ENCODE data around the gene LLGL2. TPM values are rescaled to one million over a fixed set of nuclear protein-coding genes. Genes with fewer than 3 reads are reported as not detected.
"Not testable (repeated sequence)": the region's sequence is repeated elsewhere in the genome, so short reads cannot be mapped to it uniquely, and the experiment has no call there.

The LLGL2 gene
- polyA plus RNA-seq, 3 donors from 2014 or later: 81.2 to 137 (median 84.4) TPM

GRCh38 chr17:75571885-75572215 is 46.4 kb downstream of the LLGL2 start:
- peaks cover 1 to 5% (median 2%) of the 10 kb centered on the region in 3 donors for H3K27me3 Mint-ChIP-seq (ENCODE audit: low read depth in 3 of 3)
- no peak overlapping the region for H3K4me3 Mint-ChIP-seq
- peaks cover 0 to 2% of the 10 kb centered on the region in 2 donors for H3K4me1 Mint-ChIP-seq
- DNase-seq: no peak
- no peaks in the 10 kb centered on the region for H3K9me3 Mint-ChIP-seq
- H3K27ac Mint-ChIP-seq: no peak overlapping the region
- H3K36me3 Mint-ChIP-seq: peaks cover under 1 to 8% (median 1%) of the 10 kb centered on the region in 3 donors

- Mint-ChIP-seq H3K27ac (no peak overlapping the region), H3K27me3 (ENCODE audit: low read depth in 3 of 3) (peaks cover 1 to 5% (median 2%) of the 10 kb centered on the region in 3 donors), H3K36me3 (peaks cover 0 to 8% (median 0%) of the 10 kb centered on the region in 3 donors), H3K4me3 (no peak overlapping the region), H3K4me1 (peaks cover 0 to 2% of the 10 kb centered on the region in 2 donors), H3K9me3 (no peaks in the 10 kb centered on the region)
- no peak for DNase-seq
Measured at GRCh38 chr17:75572713-75573539, 47.4 kb downstream of the LLGL2 start.

DNA sequence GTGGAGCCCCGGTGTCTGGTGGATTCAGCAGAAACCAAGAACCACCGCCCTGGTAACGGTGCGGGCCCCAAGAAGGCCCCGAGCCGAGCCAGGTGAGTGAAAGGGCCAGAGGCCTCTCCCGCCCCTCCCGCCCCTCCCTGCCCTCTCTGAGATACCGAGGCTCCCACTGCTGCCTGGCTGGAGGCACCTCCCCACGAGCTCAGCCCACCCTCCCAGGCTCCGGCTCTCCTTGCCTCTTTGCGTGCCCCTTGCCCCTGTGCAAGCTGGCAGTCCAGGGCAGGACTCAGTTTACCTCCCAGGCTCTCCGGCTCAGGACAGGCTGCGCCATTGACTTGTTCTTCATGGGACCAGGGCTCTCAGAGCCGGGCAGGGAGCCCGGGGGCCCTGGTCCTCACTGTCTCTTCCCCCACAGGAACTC is 48.1 kb downstream of the LLGL2 start:
- no peak for DNase-seq
- H3K36me3 Mint-ChIP-seq: peaks cover 0 to 8% (median 0%) of the 10 kb centered on the region in 3 donors
- H3K27ac Mint-ChIP-seq: peak overlapping the region in 1 of 6 donors; percentile 46
- H3K9me3 Mint-ChIP-seq: no peaks in the 10 kb centered on the region
- H3K4me3 Mint-ChIP-seq: no peak overlapping the region
- H3K4me1 Mint-ChIP-seq: peaks cover 0 to 2% of the 10 kb centered on the region in 2 donors
- H3K27me3 Mint-ChIP-seq (ENCODE audit: low read depth in 3 of 3): peaks cover 2 to 5% (median 2%) of the 10 kb centered on the region in 3 donors

DNA sequence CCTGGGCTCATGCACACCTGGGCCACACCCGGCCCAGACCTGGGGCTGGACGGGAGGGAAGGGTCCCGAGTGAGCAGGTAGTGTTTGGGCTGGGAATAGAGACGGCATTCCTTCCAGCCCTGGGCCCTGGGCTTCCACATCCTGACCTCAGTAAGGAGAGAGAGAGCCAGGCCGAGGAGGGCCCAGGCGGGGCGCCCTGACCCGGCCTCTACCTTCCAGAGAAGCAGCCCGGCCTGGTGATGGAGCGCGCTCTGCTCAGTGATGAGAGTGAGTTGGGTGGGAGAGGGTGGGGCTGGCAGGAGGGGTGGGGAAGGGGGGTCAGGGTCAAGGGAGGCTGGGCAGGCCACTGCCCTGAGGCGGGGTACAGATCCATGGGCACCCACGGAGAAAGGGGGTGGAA is 48.5 kb downstream of the LLGL2 start:
- no peak for DNase-seq
- H3K27ac Mint-ChIP-seq: no peak overlapping the region
- H3K9me3 Mint-ChIP-seq: no peaks in the 10 kb centered on the region
- no peak overlapping the region for H3K4me3 Mint-ChIP-seq
- H3K27me3 Mint-ChIP-seq (ENCODE audit: low read depth in 3 of 3): peaks cover 2 to 8% (median 6%) of the 10 kb centered on the region in 3 donors
- H3K4me1 Mint-ChIP-seq: peaks cover 0 to 2% of the 10 kb centered on the region in 2 donors
- H3K36me3 Mint-ChIP-seq: peaks cover 0 to 8% (median 0%) of the 10 kb centered on the region in 3 donors

DNA sequence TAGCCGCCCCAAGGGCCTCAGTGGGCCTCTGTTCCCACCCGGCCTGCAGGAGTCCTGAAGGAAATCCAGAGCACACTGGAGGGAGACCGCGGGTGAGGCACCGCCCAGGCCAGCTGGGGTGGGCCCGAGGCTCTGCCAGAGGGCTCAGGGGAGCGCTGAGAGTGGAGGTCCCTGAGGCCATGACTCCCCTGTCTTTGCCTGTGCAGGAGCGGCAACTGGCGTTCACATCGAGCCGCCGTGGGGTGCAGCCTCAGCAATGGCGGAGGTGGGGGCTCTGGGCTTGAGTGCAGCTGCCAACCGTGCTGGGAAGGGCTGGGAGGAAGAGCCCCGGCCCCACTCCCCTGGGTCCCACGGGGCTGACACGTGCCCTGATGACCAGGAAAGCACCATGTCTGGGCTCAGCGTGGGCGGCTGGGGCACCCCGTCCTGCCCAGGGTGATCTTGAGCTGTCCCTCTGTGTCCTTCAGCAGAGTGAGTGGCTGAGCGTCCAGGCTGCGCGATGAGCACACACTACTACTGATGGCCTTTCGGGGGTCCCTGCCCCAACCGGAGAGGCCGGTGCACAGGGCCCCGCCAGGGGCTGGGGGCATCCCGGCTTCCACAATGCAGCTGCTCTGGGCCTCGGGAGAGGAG is 49.0 kb downstream of the LLGL2 start:
- H3K9me3 Mint-ChIP-seq: no peaks in the 10 kb centered on the region
- H3K4me1 Mint-ChIP-seq: peaks cover 0 to 2% of the 10 kb centered on the region in 2 donors
- H3K4me3 Mint-ChIP-seq: no peak overlapping the region
- peaks cover 2 to 6% (median 6%) of the 10 kb centered on the region in 3 donors for H3K27me3 Mint-ChIP-seq (ENCODE audit: low read depth in 3 of 3)
- H3K27ac Mint-ChIP-seq: no peak overlapping the region
- H3K36me3 Mint-ChIP-seq: peaks cover 0 to 8% (median 0%) of the 10 kb centered on the region in 3 donors
- DNase-seq: no peak

- no peak for DNase-seq
- Mint-ChIP-seq H3K36me3 (peaks cover 0 to 8% (median 0%) of the 10 kb centered on the region in 3 donors), H3K27ac (peak overlapping the region in 1 of 6 donors; percentile 32), H3K4me3 (no peak overlapping the region), H3K4me1 (peaks cover 0 to 2% of the 10 kb centered on the region in 2 donors), H3K27me3 (ENCODE audit: low read depth in 3 of 3) (peaks cover 2 to 6% (median 6%) of the 10 kb centered on the region in 3 donors), H3K9me3 (no peaks in the 10 kb centered on the region)
Measured at GRCh38 chr17:75575197-75575596, 49.7 kb downstream of the LLGL2 start.

- Mint-ChIP-seq H3K4me3 (no peak overlapping the region), H3K4me1 (peaks cover under 1 to 2% of the 10 kb centered on the region in 2 donors), H3K27ac (peak overlapping the region in 2 of 6 donors; percentile 38 to 45), H3K9me3 (no peaks in the 10 kb centered on the region), H3K27me3 (ENCODE audit: low read depth in 3 of 3) (peaks cover 2 to 6% (median 6%) of the 10 kb centered on the region in 3 donors), H3K36me3 (peaks cover 0 to 8% (median 0%) of the 10 kb centered on the region in 3 donors)
- no peak for DNase-seq
Measured at GRCh38 chr17:75575728-75576127, 50.2 kb downstream of the LLGL2 start.

DNA sequence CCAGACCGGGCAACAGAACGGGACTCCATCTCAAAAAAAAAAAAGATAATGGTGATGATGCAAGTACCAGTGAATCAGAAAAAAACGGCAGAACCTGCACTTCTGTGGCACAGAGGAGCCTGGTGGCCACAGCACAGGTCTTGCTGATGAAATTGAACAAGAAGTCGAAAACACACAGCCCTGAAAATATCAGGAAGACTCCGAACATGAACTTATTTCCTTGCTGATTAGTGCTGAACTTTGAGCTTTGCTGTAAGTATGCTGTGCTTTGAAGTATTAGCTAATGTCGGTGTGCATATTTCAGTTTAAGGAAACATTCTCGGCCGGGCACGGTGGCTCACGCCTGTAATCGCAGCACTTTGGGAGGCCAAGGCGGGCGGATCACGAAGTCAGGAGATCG is 51.2 kb downstream of the LLGL2 start:
- Mint-ChIP-seq H3K4me3 (no peak overlapping the region), H3K27ac (no peak overlapping the region), H3K36me3 (peaks cover 0 to 8% (median 0%) of the 10 kb centered on the region in 3 donors), H3K9me3 (no peaks in the 10 kb centered on the region), H3K4me1 (peaks cover 10 to 11% of the 10 kb centered on the region in 2 donors), H3K27me3 (ENCODE audit: low read depth in 3 of 3) (peaks cover 2 to 9% (median 4%) of the 10 kb centered on the region in 3 donors)
- DNase-seq: no peak

- peak; percentile 60 to 66 (median 65) for DNase-seq
- H3K4me1 Mint-ChIP-seq: peaks cover 15 to 18% of the 10 kb centered on the region in 2 donors
- peak overlapping the region; percentile 78 to 96 (median 81) for H3K4me3 Mint-ChIP-seq
- H3K27me3 Mint-ChIP-seq (ENCODE audit: low read depth in 3 of 3); H3K36me3 Mint-ChIP-seq; H3K9me3 Mint-ChIP-seq: not testable (repeated sequence)
- H3K27ac Mint-ChIP-seq: peak overlapping the region; percentile 65 to 88 (median 71)
Measured at GRCh38 chr17:75581121-75581725, 55.7 kb downstream of the LLGL2 start.

GRCh38 chr17:75583197-75583596 is 57.7 kb downstream of the LLGL2 start:
- H3K4me1 Mint-ChIP-seq: peaks cover 28 to 29% of the 10 kb centered on the region in 2 donors
- not testable (repeated sequence) for H3K27me3 Mint-ChIP-seq (ENCODE audit: low read depth in 3 of 3); DNase-seq; H3K36me3 Mint-ChIP-seq; H3K4me3 Mint-ChIP-seq; H3K9me3 Mint-ChIP-seq; H3K27ac Mint-ChIP-seq

GRCh38 chr17:75584849-75585175 is 59.3 kb downstream of the LLGL2 start:
- Mint-ChIP-seq H3K36me3 (no peaks in the 10 kb centered on the region), H3K4me1 (peaks cover 28 to 31% of the 10 kb centered on the region in 2 donors), H3K9me3 (no peaks in the 10 kb centered on the region), H3K27me3 (ENCODE audit: low read depth in 3 of 3) (peaks cover 4 to 8% (median 5%) of the 10 kb centered on the region in 3 donors), H3K27ac (no peak overlapping the region), H3K4me3 (no peak overlapping the region)
- no peak for DNase-seq

DNA sequence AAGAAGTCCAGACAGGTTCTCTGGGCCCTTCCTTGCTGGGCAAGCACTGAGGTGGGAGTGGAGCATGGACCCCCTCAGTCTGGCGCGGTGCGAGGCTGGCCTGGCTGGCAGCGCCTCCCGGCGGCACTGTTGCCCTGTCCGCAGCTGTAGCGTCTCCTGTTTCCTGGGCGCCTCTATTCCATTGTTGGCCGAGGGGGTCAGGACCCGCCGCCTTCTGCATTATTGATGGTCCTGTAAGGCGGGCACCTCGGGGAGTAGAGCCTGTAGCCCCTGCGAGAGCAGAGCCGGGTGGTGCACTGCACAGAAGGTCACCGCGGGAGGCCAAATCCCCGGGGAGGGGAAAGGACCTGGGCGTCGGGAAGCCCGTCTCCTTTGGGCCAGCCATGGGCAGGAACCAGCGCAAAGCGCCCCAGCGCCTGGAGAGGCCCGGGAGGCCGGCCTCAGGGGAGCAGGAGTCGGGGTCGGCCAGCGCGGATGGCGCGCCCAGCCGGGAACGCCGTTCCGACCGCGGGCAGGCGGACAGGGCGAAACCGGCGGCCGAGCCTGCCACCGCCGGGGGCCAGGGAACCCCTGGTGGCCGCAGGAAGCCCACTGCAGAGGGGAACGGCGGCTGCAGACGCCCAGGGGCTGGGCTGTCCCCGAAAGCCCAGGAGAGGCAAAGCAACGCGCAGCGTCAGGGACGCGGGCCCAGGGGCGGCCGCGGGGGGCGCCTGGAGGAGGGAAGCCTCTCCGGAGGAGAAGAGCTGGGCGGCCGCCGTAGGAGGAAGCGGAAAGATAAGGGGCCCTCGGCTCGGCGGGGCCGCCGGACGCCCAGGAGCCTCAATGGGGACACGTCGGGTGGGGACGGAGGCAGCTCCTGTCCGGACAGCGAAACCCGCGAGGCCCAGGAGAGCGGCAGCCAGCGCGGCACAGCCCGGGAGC is 62.4 kb downstream of the LLGL2 start, which contains the start of gene MYO15B:
Gene MYO15B (plus strand): TSS at position 126 of the 921 bp plus-strand sequence. CDS start 258 bp downstream, at position 384.
- Mint-ChIP-seq H3K4me1 (peaks cover 31% of the 10 kb centered on the region in 2 donors), H3K27ac (peak within 1 kb of the TSS in 5 of 6 donors; percentile 23 to 80 (median 59)), H3K9me3 (no peaks in the 10 kb centered on the region), H3K27me3 (ENCODE audit: low read depth in 3 of 3) (peaks cover 2 to 10% (median 4%) of the 10 kb centered on the region in 3 donors), H3K36me3 (no peaks in the 10 kb centered on the region), H3K4me3 (peak within 1 kb of the TSS; percentile 75 to 82 (median 81))
- DNase-seq: peak; percentile 67 to 68 (median 67)

DNA sequence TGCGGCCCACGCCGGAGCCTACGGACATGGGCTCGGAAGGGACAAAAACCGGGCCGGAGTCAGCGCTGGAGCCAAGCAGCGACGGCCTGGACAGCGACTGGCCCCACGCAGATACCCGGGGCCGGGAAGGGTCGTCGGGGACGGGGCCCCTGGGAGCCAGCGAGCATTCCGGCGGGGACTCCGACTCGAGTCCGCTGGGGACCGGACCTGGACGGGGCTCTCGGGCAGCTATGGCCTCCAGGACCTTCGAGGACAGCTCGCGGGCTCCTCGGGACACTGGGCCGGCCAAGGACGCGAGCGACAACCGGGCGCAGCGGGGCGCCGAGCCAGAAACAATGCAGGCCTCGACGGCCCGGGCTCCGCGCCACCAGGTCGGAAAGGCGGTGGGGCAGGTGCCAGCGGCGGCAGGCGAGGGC is 63.1 kb downstream of the LLGL2 start:
- H3K27ac Mint-ChIP-seq: peak overlapping the region in 2 of 6 donors; percentile 55 to 80
- H3K36me3 Mint-ChIP-seq: no peaks in the 10 kb centered on the region
- no peaks in the 10 kb centered on the region for H3K9me3 Mint-ChIP-seq
- peaks cover 2 to 10% (median 4%) of the 10 kb centered on the region in 3 donors for H3K27me3 Mint-ChIP-seq (ENCODE audit: low read depth in 3 of 3)
- DNase-seq: no peak
- H3K4me1 Mint-ChIP-seq: peaks cover 31% of the 10 kb centered on the region in 2 donors
- peak overlapping the region; percentile 64 to 82 (median 72) for H3K4me3 Mint-ChIP-seq
